ENCODE results near the gene ABCF1. TPM values are rescaled to one million over a fixed set of nuclear protein-coding genes. Genes with fewer than 3 reads are reported as not detected.
"Not testable (repeated sequence)": the region's sequence is repeated elsewhere in the genome, so short reads cannot be mapped to it uniquely, and the experiment has no call there.

The ABCF1 gene
- total and polyA plus RNA-seq, 5 donors from 2014 or later = 14.3 to 113 (median 18.4) TPM

DNA sequence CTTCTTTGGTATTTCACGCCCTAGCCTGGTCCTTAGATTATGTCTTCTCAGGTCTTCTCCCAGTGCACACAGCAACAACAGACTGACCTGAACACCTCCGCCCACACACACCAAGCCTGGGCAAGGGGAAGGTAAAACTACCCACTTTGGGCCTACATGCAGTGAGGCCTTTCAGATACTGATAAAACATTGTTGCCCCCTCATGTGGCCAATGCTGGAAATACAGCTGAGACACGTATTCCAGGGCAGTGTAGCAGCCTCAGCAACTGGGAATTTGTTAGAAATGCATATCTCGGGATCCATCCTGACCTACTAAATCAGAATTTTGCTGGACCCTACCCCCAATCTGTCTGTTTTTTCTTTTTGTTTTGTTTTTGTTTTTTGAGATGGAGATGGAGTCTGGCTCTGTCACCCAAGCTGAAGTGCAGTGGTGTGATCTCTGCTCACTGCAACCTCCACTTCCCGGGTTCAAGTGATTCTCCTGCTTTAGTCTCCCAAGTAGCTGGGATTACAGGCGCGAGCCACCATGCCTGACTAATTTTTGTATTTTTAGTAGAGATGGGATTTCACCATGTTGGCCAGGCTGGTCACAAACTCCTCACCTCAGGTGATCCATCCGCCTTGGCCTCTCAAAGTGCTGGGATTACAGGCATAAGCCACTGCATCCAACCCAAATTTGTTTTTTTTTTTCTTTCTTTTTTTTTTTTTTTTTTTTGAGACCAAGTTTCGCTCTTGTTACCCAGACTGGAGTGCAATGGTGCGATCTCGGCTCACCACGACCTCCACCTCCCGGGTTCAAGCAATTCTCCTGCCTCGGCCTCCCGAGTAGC is 26.3 kb downstream of the ABCF1 start:
- H3K9me3 Mint-ChIP-seq; H3K4me3 ChIP-seq (ENCODE audit: low read depth, low read length); H3K4me1 ChIP-seq (ENCODE audit: control insufficient read depth, insufficient read depth, low read length, poor library complexity, severe bottlenecking); H3K27me3 Mint-ChIP-seq; H3K27me3 ChIP-seq (ENCODE audit: control insufficient read depth, insufficient read depth, low read length); H3K9me3 ChIP-seq (ENCODE audit: control insufficient read depth in 2 of 2, low read length in 2 of 2); H3K27ac ChIP-seq (ENCODE audit: insufficient read depth, low read length, poor library complexity, severe bottlenecking): not testable (repeated sequence)
- DNase-seq (peak; percentile 68 to 76 (median 75)), ATAC-seq (ENCODE audit: low read depth in 2 of 2) (peak; percentile 84 to 87)
- Mint-ChIP-seq H3K36me3 (peaks cover 15% of the 10 kb centered on the region), H3K27ac (peak overlapping the region; percentile 76 to 79 (median 79)), H3K4me3 (peak overlapping the region in 1 of 4 donors; percentile 3), H3K4me1 (peaks cover 0 to 18% (median 7%) of the 10 kb centered on the region in 4 donors)
- peaks cover 19% of the 10 kb centered on the region for H3K36me3 ChIP-seq (ENCODE audit: control insufficient read depth, insufficient read depth, low read length)

DNA sequence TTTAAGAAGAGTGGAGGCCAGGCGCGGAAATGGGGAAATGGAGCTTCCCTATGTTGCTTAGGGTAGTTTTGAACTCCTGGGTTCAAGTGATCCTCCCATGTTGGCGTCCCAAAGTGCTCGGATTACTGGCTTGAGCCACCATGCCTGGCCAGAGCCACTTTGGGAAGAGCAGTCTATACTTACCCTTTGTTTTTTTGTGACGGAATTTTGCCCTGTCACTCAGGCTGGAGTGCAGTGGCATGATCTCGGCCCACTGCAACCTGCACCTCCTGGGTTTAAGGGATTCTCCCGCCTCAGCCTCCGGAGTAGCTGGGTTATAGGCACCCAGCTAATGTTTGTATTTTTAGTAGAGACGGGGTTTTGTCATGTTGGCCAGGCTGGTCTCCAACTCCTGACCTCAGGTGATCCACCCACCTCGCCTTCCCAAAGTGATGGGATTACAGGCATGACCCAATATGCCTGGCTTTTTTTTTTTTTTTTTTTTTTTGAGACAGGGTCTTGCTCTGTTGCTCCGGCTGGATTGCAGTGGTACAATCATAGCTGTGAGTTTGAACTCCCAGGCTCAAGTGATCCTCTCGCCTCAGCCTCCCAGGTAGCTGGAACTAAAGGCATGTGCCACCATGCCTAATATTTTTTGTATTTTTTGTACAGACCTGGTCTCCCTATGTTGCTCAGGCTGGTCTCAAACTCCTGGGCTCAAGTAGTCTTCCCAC is 27.8 kb downstream of the ABCF1 start:
- Histone ChIP-seq H3K36me3 (ENCODE audit: control insufficient read depth, insufficient read depth, low read length) (peaks cover 34% of the 10 kb centered on the region), H3K27me3 (ENCODE audit: control insufficient read depth, insufficient read depth, low read length) (no peaks in the 10 kb centered on the region), H3K4me3 (ENCODE audit: low read depth, low read length) (no peak overlapping the region), H3K27ac (ENCODE audit: insufficient read depth, low read length, poor library complexity, severe bottlenecking) (no peak overlapping the region), H3K9me3 (ENCODE audit: control insufficient read depth in 2 of 2, low read length in 2 of 2) (no peaks in the 10 kb centered on the region), H3K4me1 (ENCODE audit: control insufficient read depth, insufficient read depth, low read length, poor library complexity, severe bottlenecking) (no peaks in the 10 kb centered on the region)
- Mint-ChIP-seq H3K27me3 (no peaks in the 10 kb centered on the region), H3K4me1 (peaks cover 6 to 26% (median 9%) of the 10 kb centered on the region in 4 donors), H3K9me3 (no peaks in the 10 kb centered on the region), H3K4me3 (no peak overlapping the region), H3K36me3 (peaks cover 29% of the 10 kb centered on the region), H3K27ac (peak overlapping the region in 2 of 3 donors; percentile 41 to 76)
- ATAC-seq (ENCODE audit: low read depth in 2 of 2) = no peak
- DNase-seq = no peak

DNA sequence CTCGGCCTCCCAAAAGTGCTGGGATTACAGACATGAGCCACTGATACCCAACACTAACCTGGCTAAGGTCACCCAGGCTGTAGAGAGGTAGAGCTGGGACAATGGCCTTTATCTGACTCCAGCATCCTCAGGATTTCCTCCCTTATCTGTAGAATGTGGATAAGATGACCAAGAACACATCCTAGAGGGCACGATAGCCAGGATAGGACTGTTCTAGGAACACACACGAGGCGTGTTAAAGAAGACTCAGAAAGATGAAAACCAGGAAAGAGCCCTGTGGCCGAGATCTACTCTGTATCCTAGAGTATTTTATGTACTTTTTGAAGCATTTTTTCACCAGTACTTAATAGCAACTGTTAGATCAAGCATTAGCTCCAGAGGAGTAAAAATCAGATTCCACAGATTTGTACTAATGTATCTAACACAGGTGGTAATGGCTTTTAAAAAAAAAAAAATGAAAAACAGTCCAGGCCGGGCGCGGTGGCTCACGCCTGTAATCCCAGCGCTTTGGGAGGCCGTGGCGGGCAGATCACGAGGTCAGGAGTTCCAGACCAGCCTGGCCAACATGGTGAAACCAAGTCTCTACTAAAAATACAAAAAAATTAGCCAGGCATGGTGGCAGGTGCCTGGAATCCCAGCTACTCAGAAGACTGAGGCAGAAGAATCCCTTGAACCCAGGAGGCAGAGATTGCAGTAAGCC is 28.5 kb downstream of the ABCF1 start:
- H3K9me3 ChIP-seq (ENCODE audit: control insufficient read depth in 2 of 2, low read length in 2 of 2) = no peaks in the 10 kb centered on the region
- peak overlapping the region in 2 of 3 donors; percentile 41 to 76 for H3K27ac Mint-ChIP-seq
- no peaks in the 10 kb centered on the region for H3K9me3 Mint-ChIP-seq
- H3K27ac ChIP-seq (ENCODE audit: insufficient read depth, low read length, poor library complexity, severe bottlenecking) = no peak overlapping the region
- no peak for ATAC-seq (ENCODE audit: low read depth in 2 of 2)
- no peak for DNase-seq
- peaks cover 41% of the 10 kb centered on the region for H3K36me3 ChIP-seq (ENCODE audit: control insufficient read depth, insufficient read depth, low read length)
- no peaks in the 10 kb centered on the region for H3K27me3 Mint-ChIP-seq
- H3K4me3 Mint-ChIP-seq = no peak overlapping the region
- H3K4me1 Mint-ChIP-seq = peaks cover 6 to 27% (median 11%) of the 10 kb centered on the region in 4 donors
- H3K27me3 ChIP-seq (ENCODE audit: control insufficient read depth, insufficient read depth, low read length) = no peaks in the 10 kb centered on the region
- H3K4me3 ChIP-seq (ENCODE audit: low read depth, low read length) = no peak overlapping the region
- H3K36me3 Mint-ChIP-seq = peaks cover 35% of the 10 kb centered on the region
- no peaks in the 10 kb centered on the region for H3K4me1 ChIP-seq (ENCODE audit: control insufficient read depth, insufficient read depth, low read length, poor library complexity, severe bottlenecking)

DNA sequence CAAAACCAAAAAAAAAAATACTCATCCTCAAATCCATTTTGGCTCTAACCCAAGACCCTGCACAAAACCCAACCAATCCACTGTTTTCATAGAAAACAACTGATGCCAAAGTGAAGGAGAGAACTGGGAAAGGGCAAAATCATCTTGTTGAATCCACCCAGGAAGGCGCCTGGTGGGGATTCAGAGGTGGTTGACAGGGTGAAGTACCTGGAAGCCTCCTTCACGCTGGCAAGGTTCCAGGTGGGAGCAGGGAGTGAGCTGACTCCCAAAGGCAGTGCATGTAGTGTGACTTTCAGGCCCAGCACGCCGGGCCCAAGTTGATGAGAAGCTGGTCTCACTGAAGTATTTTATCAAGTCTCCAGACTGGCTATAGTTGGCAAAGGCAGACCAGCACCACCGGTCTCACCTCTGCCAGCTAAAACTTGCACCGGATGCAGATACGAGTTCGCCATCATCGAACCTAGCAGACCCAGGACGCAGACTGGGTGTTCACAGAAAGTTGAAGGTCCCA is 29.3 kb downstream of the ABCF1 start:
- H3K36me3 Mint-ChIP-seq = peaks cover 38% of the 10 kb centered on the region

GRCh38 chr6:30601436-30601814 is 30.2 kb downstream of the ABCF1 start:
- ATAC-seq (ENCODE audit: low read depth in 2 of 2) (no peak), DNase-seq (no peak)
- H3K27ac Mint-ChIP-seq = peak overlapping the region in 2 of 3 donors; percentile 55 to 64
- peaks cover 45% of the 10 kb centered on the region for H3K36me3 Mint-ChIP-seq
- Histone ChIP-seq H3K9me3 (ENCODE audit: control insufficient read depth in 2 of 2, low read length in 2 of 2) (no peaks in the 10 kb centered on the region), H3K36me3 (ENCODE audit: control insufficient read depth, insufficient read depth, low read length) (peaks cover 57% of the 10 kb centered on the region), H3K4me1 (ENCODE audit: control insufficient read depth, insufficient read depth, low read length, poor library complexity, severe bottlenecking) (no peaks in the 10 kb centered on the region), H3K27me3 (ENCODE audit: control insufficient read depth, insufficient read depth, low read length) (no peaks in the 10 kb centered on the region), H3K4me3 (ENCODE audit: low read depth, low read length) (no peak overlapping the region), H3K27ac (ENCODE audit: insufficient read depth, low read length, poor library complexity, severe bottlenecking) (no peak overlapping the region)
- no peak overlapping the region for H3K4me3 Mint-ChIP-seq
- peaks cover 6 to 32% (median 11%) of the 10 kb centered on the region in 4 donors for H3K4me1 Mint-ChIP-seq
- H3K9me3 Mint-ChIP-seq = no peaks in the 10 kb centered on the region
- no peaks in the 10 kb centered on the region for H3K27me3 Mint-ChIP-seq

More for the DNA sequence above, 29.3 kb downstream of the ABCF1 start:
- no peaks in the 10 kb centered on the region for H3K4me1 ChIP-seq (ENCODE audit: control insufficient read depth, insufficient read depth, low read length, poor library complexity, severe bottlenecking)
- H3K4me3 Mint-ChIP-seq = peak overlapping the region in 1 of 4 donors; percentile 34
- peak overlapping the region in 1 of 3 donors; percentile 41 for H3K27ac Mint-ChIP-seq
- H3K9me3 Mint-ChIP-seq = no peaks in the 10 kb centered on the region
- H3K9me3 ChIP-seq (ENCODE audit: control insufficient read depth in 2 of 2, low read length in 2 of 2) = no peaks in the 10 kb centered on the region
- no peak overlapping the region for H3K4me3 ChIP-seq (ENCODE audit: low read depth, low read length)
- ATAC-seq (ENCODE audit: low read depth in 2 of 2) (no peak), DNase-seq (no peak)
- H3K4me1 Mint-ChIP-seq = peaks cover 6 to 29% (median 11%) of the 10 kb centered on the region in 4 donors
- no peak overlapping the region for H3K27ac ChIP-seq (ENCODE audit: insufficient read depth, low read length, poor library complexity, severe bottlenecking)
- no peaks in the 10 kb centered on the region for H3K27me3 Mint-ChIP-seq
- peaks cover 48% of the 10 kb centered on the region for H3K36me3 ChIP-seq (ENCODE audit: control insufficient read depth, insufficient read depth, low read length)
- no peaks in the 10 kb centered on the region for H3K27me3 ChIP-seq (ENCODE audit: control insufficient read depth, insufficient read depth, low read length)

GRCh38 chr6:30601815-30602641 is 30.8 kb downstream of the ABCF1 start:
- Histone ChIP-seq H3K36me3 (ENCODE audit: control insufficient read depth, insufficient read depth, low read length) (peaks cover 63% of the 10 kb centered on the region), H3K27ac (ENCODE audit: insufficient read depth, low read length, poor library complexity, severe bottlenecking) (no peak overlapping the region), H3K4me1 (ENCODE audit: control insufficient read depth, insufficient read depth, low read length, poor library complexity, severe bottlenecking) (no peaks in the 10 kb centered on the region), H3K9me3 (ENCODE audit: control insufficient read depth in 2 of 2, low read length in 2 of 2) (no peaks in the 10 kb centered on the region), H3K27me3 (ENCODE audit: control insufficient read depth, insufficient read depth, low read length) (no peaks in the 10 kb centered on the region), H3K4me3 (ENCODE audit: low read depth, low read length) (no peak overlapping the region)
- no peaks in the 10 kb centered on the region for H3K9me3 Mint-ChIP-seq
- no peak overlapping the region for H3K4me3 Mint-ChIP-seq
- DNase-seq (no peak), ATAC-seq (ENCODE audit: low read depth in 2 of 2) (no peak)
- H3K4me1 Mint-ChIP-seq = peaks cover 6 to 35% (median 13%) of the 10 kb centered on the region in 4 donors
- peaks cover 50% of the 10 kb centered on the region for H3K36me3 Mint-ChIP-seq
- no peaks in the 10 kb centered on the region for H3K27me3 Mint-ChIP-seq
- no peak overlapping the region for H3K27ac Mint-ChIP-seq

- ATAC-seq (ENCODE audit: low read depth in 2 of 2) = no peak
- DNase-seq = no peak
- H3K4me1 Mint-ChIP-seq = peaks cover 6 to 38% (median 21%) of the 10 kb centered on the region in 4 donors
- peaks cover 82% of the 10 kb centered on the region for H3K36me3 ChIP-seq (ENCODE audit: control insufficient read depth, insufficient read depth, low read length)
- H3K9me3 Mint-ChIP-seq = no peaks in the 10 kb centered on the region
- peak overlapping the region in 1 of 4 donors; percentile 24 for H3K4me3 Mint-ChIP-seq
- no peak overlapping the region for H3K4me3 ChIP-seq (ENCODE audit: low read depth, low read length)
- no peaks in the 10 kb centered on the region for H3K27me3 Mint-ChIP-seq
- peaks cover 3% of the 10 kb centered on the region for H3K4me1 ChIP-seq (ENCODE audit: control insufficient read depth, insufficient read depth, low read length, poor library complexity, severe bottlenecking)
- no peak overlapping the region for H3K27ac ChIP-seq (ENCODE audit: insufficient read depth, low read length, poor library complexity, severe bottlenecking)
- no peaks in the 10 kb centered on the region for H3K9me3 ChIP-seq (ENCODE audit: control insufficient read depth in 2 of 2, low read length in 2 of 2)
- H3K27ac Mint-ChIP-seq = peak overlapping the region in 1 of 3 donors; percentile 81
- peaks cover 54% of the 10 kb centered on the region for H3K36me3 Mint-ChIP-seq
- H3K27me3 ChIP-seq (ENCODE audit: control insufficient read depth, insufficient read depth, low read length) = no peaks in the 10 kb centered on the region
Observed at GRCh38 chr6:30603961-30604360, 32.7 kb downstream of the ABCF1 start.
